Colon (tissue), 2 donors: Measurements from ENCODE around the gene SYNPO2L.
"Not testable (repeated sequence)": the region's sequence is repeated elsewhere in the genome, so short reads cannot be mapped to it uniquely, and the experiment has no call there.

Source experiments
- FAIRE-seq: peaks from 2 replicates; lab custom pipeline; 2012; peaks lifted over from hg19 to GRCh38; lab: Jason Lieb, UNC
- donor health status: control.
- donor health status: control.

SYNPO2L gene

GRCh38 chr10:73617143-73617542 is 38.7 kb downstream of the SYNPO2L start:
- FAIRE-seq, result not testable (repeated sequence)

GRCh38 chr10:73614720-73615119 is 41.1 kb downstream of the SYNPO2L start:
- FAIRE-seq, result no peak

- no peak for FAIRE-seq
Observed at GRCh38 chr10:73609116-73609515, 46.7 kb downstream of the SYNPO2L start.

GRCh38 chr10:73601486-73601921 is 54.3 kb downstream of the SYNPO2L start:
- FAIRE-seq, result peak; percentile 57

- FAIRE-seq, result no peak
Observed at GRCh38 chr10:73597346-73597745, 58.5 kb downstream of the SYNPO2L start.
